HG02852 (cell line): ENCODE measurements around the gene POLA1.

Experiments
- ATAC-seq: cut with Tn5 transposase; IDR thresholded peaks from one replicate; pipeline ENCODE4 v1.9.1; 2021; ENCODE audit warnings: mild to moderate bottlenecking, moderate library complexity; ENCODE audit not compliant: unreplicated experiment

POLA1 gene

DNA sequence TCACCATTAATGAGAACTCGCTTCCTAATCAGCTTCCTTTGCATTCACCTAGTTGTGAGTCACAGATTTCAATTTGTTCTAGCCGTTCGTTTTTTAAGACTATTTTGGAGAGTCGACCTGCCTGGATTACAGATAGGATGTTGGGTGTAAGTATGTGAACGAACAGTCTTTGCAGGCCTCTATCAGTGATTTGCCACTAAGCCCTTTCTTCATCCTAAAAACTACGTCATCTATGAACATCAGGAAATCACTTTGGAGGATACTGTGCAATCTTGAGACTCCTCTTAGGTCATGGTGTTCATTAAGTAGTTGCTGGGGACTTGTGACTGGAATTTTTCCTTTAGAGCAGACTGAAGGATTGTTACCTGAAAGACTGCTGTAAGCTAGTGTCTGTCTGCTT, 1.1 kb downstream of the POLA1 start:
- no peak for ATAC-seq

DNA sequence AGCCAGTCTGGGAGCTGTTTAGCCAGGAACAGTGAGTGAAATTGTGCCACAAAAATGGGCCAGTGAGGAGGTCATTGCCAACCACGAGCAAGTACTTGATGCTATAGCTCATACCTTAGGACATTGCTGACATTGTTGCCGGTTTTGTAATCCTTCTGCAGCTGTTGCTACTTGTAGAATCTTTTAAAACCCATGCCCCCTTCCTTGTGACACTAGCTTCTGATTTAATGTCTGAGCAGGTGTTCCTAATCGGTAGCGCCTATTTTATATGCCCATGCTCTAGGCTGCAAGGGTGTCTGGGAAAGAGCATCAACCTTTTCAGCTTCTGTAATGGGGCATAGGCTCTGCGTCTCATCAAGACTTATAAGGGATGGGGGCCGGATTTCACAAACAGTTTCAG, 2.6 kb downstream of the POLA1 start:
- ATAC-seq = no peak

DNA sequence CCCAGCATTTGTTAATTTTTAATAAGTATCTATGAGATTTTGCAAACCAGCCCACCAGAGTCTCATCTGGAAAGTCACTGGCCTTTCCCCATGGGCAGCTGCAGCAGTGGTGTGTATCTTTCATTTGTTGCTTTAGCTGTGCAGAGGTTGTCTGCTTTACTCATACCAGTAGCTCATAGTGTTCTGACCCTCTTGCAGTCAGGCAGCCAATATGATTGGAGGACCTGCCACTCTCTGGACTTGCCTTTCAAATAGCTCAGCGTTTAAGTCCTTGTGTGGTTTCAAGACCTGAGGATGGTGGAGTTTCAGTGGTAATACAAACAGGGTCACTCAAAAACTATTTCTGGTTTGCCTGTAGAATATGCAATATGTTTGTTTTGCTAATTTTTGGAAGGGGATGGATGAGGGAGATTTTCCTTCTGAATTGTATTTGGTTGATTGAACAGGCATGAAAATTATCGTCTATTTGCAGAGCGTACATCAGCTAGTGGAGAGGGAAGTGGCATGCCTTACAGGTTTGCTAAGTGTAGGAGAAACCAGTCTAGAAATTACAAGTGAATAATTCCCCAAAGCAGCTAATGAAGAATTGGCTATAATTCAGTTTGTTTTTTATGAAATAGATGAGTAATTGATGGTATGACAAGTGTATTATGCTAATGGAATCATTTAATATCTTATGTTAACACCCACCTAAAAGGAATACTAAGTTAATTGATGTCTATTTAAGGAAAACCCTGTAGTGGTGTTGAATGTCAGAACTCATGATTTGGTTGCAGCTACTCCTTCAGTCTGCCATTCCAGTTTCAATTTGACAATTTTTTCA, 8.9 kb downstream of the POLA1 start:
- ATAC-seq = peak; percentile 98

DNA sequence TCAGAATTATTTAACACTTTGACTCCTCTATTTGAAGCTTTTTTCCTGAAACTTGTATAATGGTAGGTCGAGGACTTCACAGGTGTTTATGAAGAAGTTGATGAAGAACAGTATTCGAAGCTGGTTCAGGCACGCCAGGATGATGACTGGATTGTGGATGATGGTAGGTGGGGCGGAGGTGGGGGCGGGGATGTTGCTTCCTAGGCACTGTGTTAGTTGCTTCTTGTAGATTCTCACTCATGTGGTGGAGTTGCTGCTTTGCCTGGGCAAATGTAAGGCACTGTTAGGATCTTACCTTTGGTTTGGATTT, 9.4 kb downstream of the POLA1 start:
- ATAC-seq = no peak

DNA sequence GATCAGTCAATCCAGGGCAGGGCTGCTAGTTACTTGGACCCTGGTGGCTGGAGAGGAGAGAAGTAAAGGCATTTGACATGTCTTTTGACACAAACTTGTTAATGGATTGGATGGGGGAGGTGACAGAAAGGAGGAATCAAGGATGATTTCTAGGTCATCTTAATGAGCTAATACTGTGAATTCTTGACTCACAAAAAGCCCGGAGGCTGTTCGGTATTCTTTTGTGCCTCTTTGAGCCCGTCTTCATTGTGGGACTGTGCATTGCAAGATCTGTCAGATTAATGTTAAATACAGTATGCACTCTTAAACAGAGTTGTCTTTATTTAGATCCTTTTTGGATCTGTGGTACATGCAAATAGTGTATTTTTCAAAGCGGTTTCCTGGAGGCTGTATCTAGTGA, 25.1 kb downstream of the POLA1 start:
- no peak for ATAC-seq

DNA sequence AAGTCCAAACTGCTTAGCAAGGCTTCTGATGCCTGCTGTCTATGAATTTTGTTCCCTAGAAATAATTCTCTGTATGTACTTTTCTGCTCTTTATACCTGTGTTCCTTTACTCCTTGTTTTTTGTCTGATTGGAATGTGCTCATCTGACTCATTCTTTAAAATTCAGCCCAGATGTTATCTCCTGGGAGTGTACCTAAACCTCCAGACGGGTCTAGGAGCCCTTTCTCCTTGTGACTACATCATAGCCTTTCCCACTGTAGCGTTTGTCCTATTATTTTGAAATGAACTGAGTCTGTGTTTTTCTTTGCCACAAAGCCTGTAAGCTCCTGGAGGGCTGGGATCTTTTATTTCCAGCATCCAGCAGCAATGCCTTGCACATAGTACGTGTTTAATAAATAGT, 26.3 kb downstream of the POLA1 start:
- ATAC-seq = no peak

DNA sequence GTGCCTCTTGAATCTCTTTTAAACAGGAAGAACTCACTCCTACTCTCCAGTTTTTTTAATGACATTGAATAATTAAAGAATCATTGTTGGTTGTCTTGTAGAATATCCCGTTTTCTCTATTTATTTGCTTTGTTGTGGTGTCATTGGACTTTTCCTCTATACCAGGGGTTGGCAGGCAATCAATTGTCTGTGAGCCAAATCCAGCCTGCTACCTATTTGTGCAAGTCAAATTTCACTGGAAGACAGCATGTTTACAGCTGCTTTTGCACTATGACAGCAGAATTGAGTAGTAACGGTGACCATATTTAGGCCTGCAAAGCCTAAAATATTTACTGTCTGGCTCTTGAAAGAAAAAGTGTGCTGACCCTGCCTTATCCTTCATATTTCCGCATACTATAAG, 34.8 kb downstream of the POLA1 start:
- no peak for ATAC-seq

DNA sequence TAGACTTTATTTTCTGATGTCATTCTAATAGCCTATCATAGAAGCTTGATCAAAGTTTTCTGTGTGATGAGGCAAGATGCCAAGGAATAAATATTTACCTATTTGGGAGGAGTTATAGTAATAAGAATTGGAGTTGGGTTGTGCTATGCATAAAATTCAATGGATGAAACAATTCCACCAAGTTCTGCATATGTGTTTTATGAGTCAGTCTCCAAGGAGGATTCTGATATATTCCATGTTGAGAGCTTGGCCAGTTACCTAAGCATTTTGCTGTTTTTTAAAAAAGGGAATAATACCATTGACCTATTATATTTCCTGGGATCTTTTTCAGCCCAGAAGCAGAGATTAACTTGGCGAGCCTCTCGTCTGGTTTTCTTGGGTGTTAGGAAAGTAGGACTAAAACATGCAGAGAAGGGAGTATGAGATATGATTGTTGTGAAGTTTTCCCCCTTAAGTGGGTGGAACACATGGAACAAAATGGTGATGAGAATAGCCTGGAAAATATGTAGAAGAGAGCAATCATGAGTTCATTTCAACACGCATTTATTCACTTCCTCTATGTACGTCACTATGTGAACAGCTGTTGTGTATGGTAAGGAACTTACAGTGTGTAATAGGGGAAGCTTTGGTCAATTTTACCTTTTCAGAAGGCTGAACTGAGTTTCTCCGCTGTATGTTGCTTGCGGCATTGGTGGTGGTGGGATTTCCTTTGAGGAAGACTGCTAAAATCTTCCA, 39.2 kb downstream of the POLA1 start:
- ATAC-seq = no peak

DNA sequence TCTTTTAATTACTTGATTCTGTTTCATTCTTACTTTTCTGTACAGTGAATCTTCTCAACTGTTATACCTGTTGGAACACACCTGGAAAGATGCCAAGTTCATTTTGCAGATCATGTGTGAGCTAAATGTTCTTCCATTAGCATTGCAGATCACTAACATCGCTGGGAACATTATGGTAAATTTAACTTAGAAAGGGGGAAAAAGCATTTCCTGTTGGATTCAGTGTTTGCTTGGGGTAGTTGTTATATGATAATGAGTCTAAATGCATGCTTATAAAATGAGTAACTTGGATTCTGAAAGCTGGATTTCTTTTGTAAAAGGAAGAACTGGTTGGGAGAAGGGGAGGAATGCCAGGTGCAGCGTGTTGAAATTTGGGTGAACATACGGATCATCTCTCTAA, 47.6 kb downstream of the POLA1 start:
- no peak for ATAC-seq

DNA sequence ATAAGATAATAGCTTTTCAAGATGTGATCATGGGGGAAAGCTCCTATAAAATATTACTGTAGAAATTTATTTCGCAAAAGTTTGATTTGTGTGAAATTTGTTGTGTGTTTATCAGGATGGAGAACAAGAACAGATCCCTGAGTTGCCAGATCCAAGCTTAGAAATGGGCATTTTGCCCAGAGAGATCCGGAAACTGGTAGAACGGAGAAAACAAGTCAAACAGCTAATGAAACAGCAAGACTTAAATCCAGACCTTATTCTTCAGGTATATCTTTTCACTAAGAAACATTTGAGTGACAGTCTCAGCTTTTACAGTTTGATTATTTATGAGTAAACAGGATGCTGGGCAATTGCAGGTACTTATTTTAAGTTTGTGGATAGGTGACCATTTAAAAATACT, 54.5 kb downstream of the POLA1 start:
- no peak for ATAC-seq

DNA sequence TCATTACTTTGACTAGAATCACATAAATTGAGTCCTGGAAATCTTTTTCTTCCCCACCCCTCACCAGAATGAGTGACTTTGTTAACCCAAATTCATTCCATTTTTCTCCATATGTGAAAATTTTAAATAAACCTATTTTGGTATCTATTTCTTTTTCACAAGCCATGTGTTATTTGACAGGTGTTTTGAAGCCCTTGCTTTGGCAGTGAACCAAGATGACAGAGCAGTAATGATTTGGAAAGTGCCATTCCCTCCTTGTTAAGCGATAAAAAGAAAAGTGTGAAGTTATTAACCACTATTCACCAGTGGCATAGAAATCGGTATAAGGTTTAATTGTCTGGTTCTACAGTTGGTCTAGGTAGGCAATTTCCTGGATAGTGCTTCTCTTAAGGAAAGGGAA, 66.1 kb downstream of the POLA1 start:
- no peak for ATAC-seq

DNA sequence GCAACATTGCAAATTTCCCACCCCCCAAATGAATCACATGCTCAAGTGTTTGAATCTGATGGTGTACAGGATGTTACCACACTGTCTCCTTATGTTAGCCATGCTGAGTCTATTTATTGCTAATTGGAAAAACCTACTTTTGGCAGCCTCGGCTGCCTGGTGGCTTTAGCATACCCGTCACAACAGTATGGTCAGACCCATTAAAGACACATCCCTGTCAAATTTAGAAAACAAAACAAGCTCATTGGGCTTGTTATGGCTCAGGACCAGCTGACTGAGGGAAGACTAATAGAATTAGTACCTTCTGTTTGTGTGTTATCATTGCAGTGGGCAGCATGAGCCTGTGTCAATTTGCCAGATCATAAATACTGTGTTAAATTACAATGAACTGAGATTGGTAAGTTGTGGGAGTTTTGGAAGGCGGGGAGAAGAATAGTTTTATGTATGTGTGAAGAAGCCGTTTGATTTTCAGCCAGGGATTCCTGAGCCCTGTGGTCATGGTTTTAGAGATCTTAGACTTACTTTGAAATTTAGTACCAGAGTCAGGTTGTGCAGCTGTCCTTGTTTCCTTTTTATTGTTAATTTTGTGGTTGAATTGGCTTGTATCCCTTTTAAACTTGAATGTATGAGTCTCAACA, 66.8 kb downstream of the POLA1 start:
- ATAC-seq = no peak

DNA sequence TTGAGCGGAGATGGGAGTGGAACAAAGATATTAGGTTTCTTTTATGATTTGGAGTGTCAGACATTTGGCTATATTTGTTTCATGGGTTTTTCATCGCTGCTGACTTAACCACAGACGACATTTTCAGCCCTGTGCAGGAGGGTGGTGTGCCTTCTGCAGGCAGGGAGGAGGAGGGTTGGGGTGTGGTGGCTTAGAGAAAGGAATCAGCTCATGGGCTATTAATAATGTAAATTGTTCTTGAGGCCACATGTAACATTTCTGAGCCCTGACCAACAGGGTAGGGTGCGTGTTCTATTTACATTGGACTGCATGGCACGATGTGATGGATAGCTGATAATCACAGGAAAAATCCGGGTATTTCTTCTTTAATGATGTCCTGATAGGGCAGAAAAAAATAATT, 67.6 kb downstream of the POLA1 start:
- no peak for ATAC-seq

DNA sequence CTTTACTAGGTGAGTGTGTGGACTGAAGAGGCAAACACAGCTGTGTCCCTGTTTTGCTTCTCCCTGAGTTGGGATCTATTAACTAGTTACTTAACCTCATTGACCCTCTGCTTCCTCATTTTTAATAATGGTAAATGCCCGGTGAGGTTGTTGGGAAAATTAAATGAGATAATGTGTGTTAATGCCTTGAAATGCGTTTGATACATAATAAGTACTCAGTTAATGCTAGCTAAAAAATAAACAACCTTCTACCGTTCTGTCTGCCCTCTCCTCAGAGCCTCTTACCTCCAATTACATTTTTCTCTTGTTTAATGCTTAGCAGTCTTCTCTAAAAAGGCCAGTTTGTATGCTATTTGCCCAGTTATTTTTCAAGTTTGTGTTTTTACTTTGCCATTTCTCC, 70.3 kb downstream of the POLA1 start:
- ATAC-seq = no peak

DNA sequence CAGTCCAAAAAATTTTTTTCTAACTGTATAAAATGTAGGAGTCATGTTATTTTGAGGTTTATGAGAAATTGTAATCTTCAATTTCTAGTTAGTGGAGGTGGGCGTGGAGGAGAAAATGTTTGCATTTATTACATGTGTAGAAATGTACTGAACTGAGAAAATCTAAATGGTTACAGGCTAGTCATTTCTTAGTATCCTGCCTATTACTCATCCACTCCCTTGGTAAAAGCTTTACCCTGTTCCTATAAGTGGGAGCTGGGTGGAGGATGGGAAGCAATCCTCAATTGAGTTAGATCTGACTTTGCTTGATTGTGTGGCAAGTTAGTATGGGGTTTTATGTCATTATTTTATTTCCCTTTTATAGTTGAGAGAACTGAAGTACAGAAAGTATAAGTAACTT, 73.8 kb downstream of the POLA1 start:
- ATAC-seq = no peak

DNA sequence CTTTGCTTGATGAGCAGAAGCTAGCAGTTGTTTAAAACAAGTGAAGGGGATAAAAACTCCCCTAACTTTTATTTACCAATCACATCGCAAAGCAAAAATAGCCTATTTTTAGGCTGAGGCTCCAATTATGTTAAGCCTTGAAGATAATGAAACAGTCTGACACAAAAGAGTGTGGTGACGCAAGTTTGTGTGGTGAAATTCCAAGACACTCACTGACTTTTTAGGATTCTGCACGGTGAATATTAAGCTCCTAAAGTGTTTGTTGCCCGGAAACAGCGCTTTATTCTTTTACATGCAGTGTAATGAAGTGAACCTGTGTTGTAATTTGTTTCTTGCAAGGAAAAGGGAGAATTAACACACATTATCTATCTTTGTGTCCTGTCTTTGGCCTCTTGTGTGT, 74.8 kb downstream of the POLA1 start:
- ATAC-seq = no peak

DNA sequence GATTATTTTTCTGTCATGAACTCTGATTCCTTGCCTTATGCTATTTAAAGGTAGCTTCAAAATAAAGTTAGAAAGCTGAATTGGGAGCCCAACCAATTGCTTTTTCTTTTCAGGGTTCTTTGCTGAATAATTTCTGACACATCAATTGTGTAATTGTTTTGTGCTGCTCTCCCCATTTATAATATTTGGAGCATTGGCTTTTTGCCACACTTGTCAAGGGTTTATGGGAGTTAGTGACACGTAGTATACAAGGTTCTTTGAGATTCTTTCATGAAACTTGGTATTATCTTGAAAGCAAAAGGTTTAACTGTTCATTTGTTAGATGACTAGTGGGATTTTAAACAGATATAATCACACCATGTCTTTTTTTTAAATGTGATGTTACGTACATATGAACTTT, 80.9 kb downstream of the POLA1 start:
- no peak for ATAC-seq

DNA sequence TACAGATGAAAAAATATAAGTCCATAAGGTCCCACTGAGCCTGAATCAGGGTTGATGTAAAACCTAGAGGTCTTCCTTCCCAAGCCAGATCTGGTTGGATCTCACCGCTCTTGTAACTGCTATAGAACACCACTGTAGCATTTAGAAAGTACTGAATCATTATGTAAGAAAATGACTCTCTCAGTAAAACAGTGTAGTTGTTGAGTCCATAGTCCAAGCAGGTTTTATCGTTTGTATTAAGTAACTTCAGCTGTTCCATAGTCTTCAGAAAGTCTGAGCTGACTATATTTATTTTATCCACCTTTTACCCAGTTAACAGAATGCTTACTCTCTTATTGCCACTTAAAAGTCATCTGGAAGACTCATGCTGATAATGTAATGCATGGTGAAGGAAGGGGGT, 82.2 kb downstream of the POLA1 start:
- no peak for ATAC-seq

DNA sequence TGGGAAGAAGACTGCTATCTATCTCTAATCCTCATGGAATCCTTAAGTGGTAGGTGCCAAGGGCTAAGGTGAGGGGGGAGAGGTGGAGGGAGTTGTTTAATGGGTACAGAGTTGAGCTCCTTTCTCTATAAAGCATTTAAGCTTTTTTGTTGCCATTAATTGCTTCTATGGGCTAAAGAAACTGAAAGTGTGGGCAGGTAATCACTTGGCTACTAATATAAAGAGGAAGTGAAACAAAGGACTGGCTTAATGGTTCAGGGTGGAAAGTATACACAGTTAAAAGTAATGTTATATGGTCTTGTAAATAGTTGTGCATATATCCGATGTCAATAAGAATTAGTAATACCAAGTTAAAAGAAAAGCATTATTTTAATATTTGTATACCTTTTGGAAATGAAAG, 83.9 kb downstream of the POLA1 start:
- peak; percentile 97 for ATAC-seq

DNA sequence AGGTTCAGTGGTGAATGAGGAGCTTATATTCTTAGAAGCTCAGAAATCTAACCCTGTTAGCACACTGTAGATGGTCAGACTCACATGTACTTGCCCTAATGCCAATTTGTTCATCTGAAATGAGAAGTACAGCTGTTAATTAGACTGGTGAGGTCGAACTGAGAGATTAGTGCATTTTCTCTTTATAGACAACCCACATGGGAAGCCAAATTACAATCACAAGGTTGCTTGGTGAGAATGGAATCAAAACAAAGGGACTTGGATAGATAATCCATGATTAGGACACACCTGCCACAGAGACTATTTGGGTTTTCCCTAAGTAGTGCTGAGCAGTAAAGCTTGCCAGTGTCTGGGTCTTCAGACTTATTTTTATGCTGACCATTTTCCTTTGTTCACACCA, 88.3 kb downstream of the POLA1 start:
- no peak for ATAC-seq

DNA sequence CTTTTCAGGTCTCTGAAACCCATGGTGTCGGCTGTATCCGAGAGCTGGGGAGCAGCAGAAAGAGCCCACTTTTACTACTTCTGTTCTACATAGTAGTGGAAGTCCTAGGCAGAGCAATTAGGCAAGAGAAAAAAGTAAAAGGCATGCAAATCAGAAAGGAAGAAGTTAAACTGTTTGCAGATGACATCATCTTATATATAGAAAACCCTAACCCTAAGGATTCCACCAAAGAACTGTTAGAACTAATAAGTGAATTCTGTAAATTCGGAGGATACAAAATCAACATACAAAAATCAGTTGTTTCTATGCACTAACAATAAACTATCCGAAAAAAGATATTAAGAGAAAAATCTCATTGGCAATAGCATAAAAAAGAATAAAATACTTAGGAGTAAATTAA, 95.3 kb downstream of the POLA1 start:
- no peak for ATAC-seq

DNA sequence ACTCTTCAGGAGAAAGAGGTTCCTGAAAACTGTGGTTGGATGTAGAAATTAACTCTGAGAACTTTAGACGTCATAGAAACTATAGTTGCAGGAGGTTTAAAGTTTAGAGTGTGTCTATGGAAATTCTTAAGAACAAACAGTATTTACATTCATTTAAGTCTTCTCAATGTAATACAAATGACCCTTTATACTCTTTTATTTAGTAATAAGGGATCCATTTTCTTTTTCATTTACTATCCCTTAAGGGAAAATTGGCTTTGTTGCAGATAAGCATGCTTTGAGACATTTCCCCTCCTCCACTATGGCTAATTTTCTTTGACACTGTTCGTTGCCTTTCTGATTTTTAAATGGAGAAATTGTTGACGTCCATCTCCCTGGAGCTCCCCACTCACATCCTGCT, 96.4 kb downstream of the POLA1 start:
- no peak for ATAC-seq
